ENCODE results near the gene ACYP1. TPM values are rescaled to one million over a fixed set of nuclear protein-coding genes. Genes with fewer than 3 reads are reported as not detected.

The ACYP1 gene
- polyA plus RNA-seq, 1 of the 3 experiments (the other 2 are of a cell fraction) = 53.5 TPM

DNA sequence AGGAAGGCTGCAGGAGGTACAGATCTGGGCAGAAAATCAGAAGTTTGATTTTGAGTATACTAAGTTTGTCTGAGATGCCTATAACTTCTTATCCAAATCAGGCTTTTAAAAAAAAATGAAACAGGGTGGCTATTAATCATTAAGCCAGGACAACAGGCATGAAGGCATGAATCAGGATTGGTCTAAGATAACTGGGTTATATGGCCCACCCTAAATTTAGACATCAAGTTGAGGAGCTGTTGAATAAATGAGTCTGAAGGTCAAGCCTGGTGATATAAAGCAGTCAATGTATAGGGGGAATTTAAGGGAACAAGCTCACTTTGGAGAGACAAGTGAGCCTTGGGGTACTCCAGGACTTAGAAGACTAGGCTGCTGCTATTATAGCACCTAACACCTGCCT, 34.4 kb upstream of the ACYP1 start:
- Histone ChIP-seq H3K27me3 (ENCODE audit: insufficient read depth) (no peaks in the 10 kb centered on the region), H3K36me3 (replicated peaks in 1 of 2; ENCODE audit: control insufficient read depth in 1 of 2, insufficient read depth in 2 of 2, low read length in 1 of 2) (peaks cover 57 to 67% of the 10 kb centered on the region in 2 experiments)

GRCh38 chr14:75096959-75097358, 33.1 kb upstream of the ACYP1 start:
- H2AFZ ChIP-seq (ENCODE audit: low read depth) = no peak overlapping the region
- POLR2A ChIA-PET = no interaction called here
- TF ChIP-seq, protein P1, sequence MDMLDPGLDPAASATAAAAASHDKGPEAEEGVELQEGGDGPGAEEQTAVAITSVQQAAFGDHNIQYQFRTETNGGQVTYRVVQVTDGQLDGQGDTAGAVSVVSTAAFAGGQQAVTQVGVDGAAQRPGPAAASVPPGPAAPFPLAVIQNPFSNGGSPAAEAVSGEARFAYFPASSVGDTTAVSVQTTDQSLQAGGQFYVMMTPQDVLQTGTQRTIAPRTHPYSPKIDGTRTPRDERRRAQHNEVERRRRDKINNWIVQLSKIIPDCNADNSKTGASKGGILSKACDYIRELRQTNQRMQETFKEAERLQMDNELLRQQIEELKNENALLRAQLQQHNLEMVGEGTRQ (IDR thresholded peaks at IDR 0.05; ENCODE audit: borderline replicate concordance, low read depth, low read length) = no peak
- TF ChIP-seq USF1 (IDR thresholded peaks at IDR 0.05; ENCODE audit: borderline replicate concordance, low read depth) = no peak
- no peaks in the 10 kb centered on the region for H3K9me2 ChIP-seq
- H3K4me2 ChIP-seq = no peak overlapping the region
- no peaks in the 10 kb centered on the region for H4K20me1 ChIP-seq (ENCODE audit: insufficient read depth)
- no peaks in the 10 kb centered on the region for H3K4me1 ChIP-seq (ENCODE audit: control insufficient read depth in 1 of 2, insufficient read depth in 2 of 2, low read depth in 1 of 2, low read length in 1 of 2)
- CTCF ChIA-PET = interaction anchor here (1.3 to 1.5 kb wide), 2 partner anchors 9 to 151 kb away, joined by 3 to 11 read pairs; no protein-coding TSS in a partner anchor
- peaks cover 62 to 63% of the 10 kb centered on the region in 2 experiments for H3K36me3 ChIP-seq (replicated peaks in 1 of 2; ENCODE audit: control insufficient read depth in 1 of 2, insufficient read depth in 2 of 2, low read length in 1 of 2)
- no peaks in the 10 kb centered on the region for H3F3A ChIP-seq (replicated peaks; ENCODE audit: insufficient read depth)
- DNase-seq = peak; percentile 32
- 85% methylated on average over 6 of the region's 6 CpGs for WGBS (ENCODE audit: low lambda C conversion rate)
- no peak overlapping the region for H3K9ac ChIP-seq
- no peaks in the 10 kb centered on the region for H3K9me3 ChIP-seq
- no peak overlapping the region for H3K4me3 ChIP-seq (ENCODE audit: low read depth in 2 of 2, low read length in 1 of 2)
- H3K27me3 ChIP-seq (ENCODE audit: insufficient read depth) = no peaks in the 10 kb centered on the region
- no peaks in the 10 kb centered on the region; the same call in 1 of the 2 replicates for H3K79me2 ChIP-seq (ENCODE audit: insufficient read depth)
- no peak overlapping the region; a peak in 1 of 4 replicates for H3K27ac ChIP-seq (ENCODE audit: low read depth in 2 of 2, low read length in 1 of 2)

More for the DNA sequence above, 34.4 kb upstream of the ACYP1 start:
- Histone ChIP-seq H3K9me3 (no peaks in the 10 kb centered on the region), H3K4me2 (no peak overlapping the region), H3F3A (replicated peaks; ENCODE audit: insufficient read depth) (no peaks in the 10 kb centered on the region), H3K4me1 (ENCODE audit: control insufficient read depth in 1 of 2, insufficient read depth in 2 of 2, low read depth in 1 of 2, low read length in 1 of 2) (no peaks in the 10 kb centered on the region), H3K4me3 (ENCODE audit: low read depth in 2 of 2, low read length in 1 of 2) (no peak overlapping the region), H3K79me2 (ENCODE audit: insufficient read depth) (no peaks in the 10 kb centered on the region; the same call in 1 of the 2 replicates), H3K27ac (ENCODE audit: low read depth in 2 of 2, low read length in 1 of 2) (no peak overlapping the region), H3K9me2 (no peaks in the 10 kb centered on the region), H4K20me1 (ENCODE audit: insufficient read depth) (no peaks in the 10 kb centered on the region), H3K9ac (no peak overlapping the region), H2AFZ (ENCODE audit: low read depth) (no peak overlapping the region)
- CTCF ChIA-PET = interaction anchor here (4.5 kb wide), 1 partner anchor 10 kb away, joined by 35 read pairs; no protein-coding TSS in a partner anchor
- POLR2A ChIA-PET = no interaction called here
- no peak for DNase-seq
- TF ChIP-seq JUND (IDR thresholded peaks at IDR 0.05) (no peak), REST (IDR thresholded peaks at IDR 0.05; ENCODE audit: low read depth, low read length) (no peak), GABPA (IDR thresholded peaks at IDR 0.05; ENCODE audit: low read depth) (no peak), GATA2 (CRISPR knock-in tag; IDR thresholded peaks at IDR 0.05) (no peak), FOXM1 (IDR thresholded peaks at IDR 0.05; ENCODE audit: low read depth) (no peak), FOSL2 (IDR thresholded peaks at IDR 0.05; ENCODE audit: borderline replicate concordance, low read depth) (no peak), EZH2phosphoT487 (IDR thresholded peaks at IDR 0.05; ENCODE audit: borderline replicate concordance, low read depth) (no peak)
- TF ChIP-seq, protein P1 (IDR thresholded peaks at IDR 0.05; ENCODE audit: borderline replicate concordance, low read depth, low read length) = no peak

Measured in SK-N-SH (cell line).